Embryonic facial prominence (tissue), 1 donor: ENCODE data around the gene TBL1Y.
"Not testable (repeated sequence)": the region's sequence is repeated elsewhere in the genome, so short reads cannot be mapped to it uniquely, and the experiment has no call there.

Experiments
- DNase-seq: peaks from one replicate; pipeline ENCODE4 v3.0.0-alpha.2; 2016; ENCODE audit errors: extremely low spot score

The TBL1Y gene

GRCh38 chrY:7080548-7080947, 170.1 kb downstream of the TBL1Y start:
- DNase-seq, result not testable (repeated sequence)

GRCh38 chrY:7085606-7086005, 175.1 kb downstream of the TBL1Y start:
- peak; percentile 20 for DNase-seq

- no peak for DNase-seq
Observed at GRCh38 chrY:7092836-7093235, 182.3 kb downstream of the TBL1Y start.

- DNase-seq, result no peak
Observed at GRCh38 chrY:7094365-7094764, 183.9 kb downstream of the TBL1Y start.

GRCh38 chrY:7097021-7097420, 186.5 kb downstream of the TBL1Y start:
- DNase-seq, result no peak

- DNase-seq, result no peak
Observed at GRCh38 chrY:7099742-7100141, 189.2 kb downstream of the TBL1Y start.

- DNase-seq, result no peak
Observed at GRCh38 chrY:7102680-7103079, 192.2 kb downstream of the TBL1Y start.

- no peak for DNase-seq
Observed at GRCh38 chrY:7107179-7107578, 196.7 kb downstream of the TBL1Y start.

- no peak for DNase-seq
Observed at GRCh38 chrY:7110086-7110485, 199.6 kb downstream of the TBL1Y start.

- no peak for DNase-seq
Observed at GRCh38 chrY:7115871-7116270, 205.4 kb downstream of the TBL1Y start.

GRCh38 chrY:7122202-7122601, 211.7 kb downstream of the TBL1Y start:
- no peak for DNase-seq

GRCh38 chrY:7125136-7126056, 214.9 kb downstream of the TBL1Y start:
- no peak for DNase-seq

GRCh38 chrY:7128211-7128610, 217.7 kb downstream of the TBL1Y start:
- DNase-seq, result no peak
